Stimulated activated CD8-positive, alpha-beta memory T cell treated with anti-CD3 and anti-CD28 coated beads, Interleukin-15, amount 100 ng/mL, for 4 hours (primary cell): ENCODE data around the gene HBG2.
"Not testable (repeated sequence)": the region's sequence is repeated elsewhere in the genome, so short reads cannot be mapped to it uniquely, and the experiment has no call there.

ENCODE experiments used
- DNase-seq, 2 donors: peaks; one replicate each; pipeline ENCODE4 v3.0.0-alpha.2; 2020; ENCODE audit warnings: low read depth in 2 of 2

The HBG2 gene

GRCh38 chr11:5254646-5255413, at the start of gene HBG2:
Gene HBG2 (minus strand): TSS chr11:5254781. CDS start chr11:5254728, 53 bp downstream.
- not testable (repeated sequence) for DNase-seq

GRCh38 chr11:5304046-5304445, 49.5 kb upstream of the HBG2 start:
- DNase-seq = no peak

GRCh38 chr11:5303626-5304025, 49.0 kb upstream of the HBG2 start:
- no peak for DNase-seq

GRCh38 chr11:5301846-5302245, 47.3 kb upstream of the HBG2 start, which contains the start of gene OR51B4:
Gene OR51B4 (minus strand): TSS chr11:5301946. CDS start chr11:5301946, 0 bp downstream.
- no peak for DNase-seq

GRCh38 chr11:5300251-5300650, 45.7 kb upstream of the HBG2 start:
- no peak for DNase-seq

- no peak for DNase-seq
Measured at GRCh38 chr11:5298451-5298850, 43.9 kb upstream of the HBG2 start.

GRCh38 chr11:5297721-5298323, 43.2 kb upstream of the HBG2 start:
- DNase-seq = no peak

GRCh38 chr11:5294342-5294995, 39.9 kb upstream of the HBG2 start:
- DNase-seq = not testable (repeated sequence)

- no peak for DNase-seq
Measured at GRCh38 chr11:5293028-5293427, 38.4 kb upstream of the HBG2 start.

GRCh38 chr11:5291207-5291838, 36.7 kb upstream of the HBG2 start:
- no peak for DNase-seq

GRCh38 chr11:5290106-5290505, 35.5 kb upstream of the HBG2 start:
- no peak for DNase-seq

- no peak for DNase-seq
Measured at GRCh38 chr11:5289696-5290095, 35.1 kb upstream of the HBG2 start.

GRCh38 chr11:5288906-5289550, 34.4 kb upstream of the HBG2 start:
- no peak for DNase-seq

GRCh38 chr11:5288108-5288905, 33.7 kb upstream of the HBG2 start:
- DNase-seq = no peak

GRCh38 chr11:5286901-5287300, 32.3 kb upstream of the HBG2 start:
- no peak for DNase-seq

GRCh38 chr11:5286351-5286750, 31.8 kb upstream of the HBG2 start:
- DNase-seq = no peak

- no peak for DNase-seq
Measured at GRCh38 chr11:5285703-5286340, 31.2 kb upstream of the HBG2 start.

GRCh38 chr11:5284637-5285036, 30.1 kb upstream of the HBG2 start:
- no peak for DNase-seq

GRCh38 chr11:5283882-5284281, 29.3 kb upstream of the HBG2 start:
- no peak for DNase-seq

GRCh38 chr11:5283086-5283485, 28.5 kb upstream of the HBG2 start:
- DNase-seq = no peak

- DNase-seq = no peak
Measured at GRCh38 chr11:5282628-5283027, 28.0 kb upstream of the HBG2 start.
